G401.6 (cell line): ENCODE data around the gene MCC.

Experiments
- FAIRE-seq: peaks from 2 replicates; lab custom pipeline; 2012; peaks lifted over from hg19 to GRCh38; lab: Jason Lieb, UNC

Gene MCC

GRCh38 chr5:113221294-113222176 lies 266.7 kb downstream of the MCC start:
- no peak for FAIRE-seq

GRCh38 chr5:113219695-113220094 lies 268.6 kb downstream of the MCC start:
- FAIRE-seq: no peak

- FAIRE-seq: no peak
These were observed 269.2 kb downstream of the MCC start for GRCh38 chr5:113218906-113219517.

GRCh38 chr5:113218200-113218599 lies 270.1 kb downstream of the MCC start:
- no peak for FAIRE-seq

- FAIRE-seq: no peak
These were observed 270.6 kb downstream of the MCC start for GRCh38 chr5:113217619-113218184.

GRCh38 chr5:113216545-113216944 lies 271.7 kb downstream of the MCC start:
- FAIRE-seq: no peak

- FAIRE-seq: no peak
These were observed 272.7 kb downstream of the MCC start for GRCh38 chr5:113215401-113216060.

GRCh38 chr5:113214606-113215323 lies 273.5 kb downstream of the MCC start:
- FAIRE-seq: no peak

GRCh38 chr5:113213551-113214425 lies 274.5 kb downstream of the MCC start:
- FAIRE-seq: no peak

- FAIRE-seq: no peak
These were observed 275.9 kb downstream of the MCC start for GRCh38 chr5:113212244-113212920.

GRCh38 chr5:113209498-113209897 lies 278.8 kb downstream of the MCC start:
- FAIRE-seq: no peak

GRCh38 chr5:113205807-113206206 lies 282.4 kb downstream of the MCC start:
- no peak for FAIRE-seq

- no peak for FAIRE-seq
These were observed 282.9 kb downstream of the MCC start for GRCh38 chr5:113205323-113205722.

- FAIRE-seq: no peak
These were observed 283.6 kb downstream of the MCC start for GRCh38 chr5:113204525-113205161.

- FAIRE-seq: no peak
These were observed 284.3 kb downstream of the MCC start for GRCh38 chr5:113203916-113204315.

GRCh38 chr5:113202746-113203716 lies 285.2 kb downstream of the MCC start:
- no peak for FAIRE-seq

- no peak for FAIRE-seq
These were observed 286.0 kb downstream of the MCC start for GRCh38 chr5:113202287-113202686.

GRCh38 chr5:113201715-113202114 lies 286.5 kb downstream of the MCC start:
- no peak for FAIRE-seq
